Superior temporal gyrus (tissue), 1 donor: ENCODE results near the gene CDH13.

ENCODE experiments used
- DNase-seq: peaks from one replicate; pipeline ENCODE4 v3.0.0-alpha.2; 2016; ENCODE audit errors: extremely low spot score

The CDH13 gene

DNA sequence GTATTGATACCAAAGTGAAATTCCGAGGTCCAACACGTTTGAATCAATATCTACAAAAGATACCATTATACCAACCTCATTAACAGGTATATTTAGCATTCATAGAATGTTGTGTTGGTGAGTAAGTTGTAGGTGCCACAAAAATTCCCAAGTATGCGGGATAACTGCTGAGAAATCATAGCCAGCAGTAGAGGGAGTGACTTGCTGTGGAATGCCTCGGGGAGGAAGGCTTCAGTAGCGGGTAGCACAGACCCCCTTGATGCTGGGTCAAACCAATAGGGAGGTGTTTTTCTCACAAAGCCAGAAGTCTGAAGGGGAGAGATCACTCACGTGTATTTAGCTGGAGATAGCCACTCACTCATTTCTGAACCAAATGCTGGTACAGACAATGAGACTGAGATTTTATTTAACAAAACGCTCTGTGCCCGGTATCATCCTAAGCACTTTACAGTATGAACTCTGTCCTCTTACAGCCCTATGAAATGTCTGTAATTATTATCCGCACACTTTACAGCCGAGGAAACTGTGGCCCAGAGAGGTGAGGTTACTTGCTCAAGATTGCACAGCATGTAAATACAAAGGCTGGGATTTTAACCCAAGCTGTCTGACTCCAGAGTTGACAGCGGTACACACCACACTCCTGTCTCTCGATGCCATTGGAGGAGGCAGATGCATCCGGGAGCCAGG, 1204.1 kb downstream of the CDH13 start:
- no peak for DNase-seq

GRCh38 chr16:83831456-83831987, 1204.8 kb downstream of the CDH13 start:
- no peak for DNase-seq

- DNase-seq = no peak
Observed at GRCh38 chr16:83833921-83834320, 1207.2 kb downstream of the CDH13 start.

DNA sequence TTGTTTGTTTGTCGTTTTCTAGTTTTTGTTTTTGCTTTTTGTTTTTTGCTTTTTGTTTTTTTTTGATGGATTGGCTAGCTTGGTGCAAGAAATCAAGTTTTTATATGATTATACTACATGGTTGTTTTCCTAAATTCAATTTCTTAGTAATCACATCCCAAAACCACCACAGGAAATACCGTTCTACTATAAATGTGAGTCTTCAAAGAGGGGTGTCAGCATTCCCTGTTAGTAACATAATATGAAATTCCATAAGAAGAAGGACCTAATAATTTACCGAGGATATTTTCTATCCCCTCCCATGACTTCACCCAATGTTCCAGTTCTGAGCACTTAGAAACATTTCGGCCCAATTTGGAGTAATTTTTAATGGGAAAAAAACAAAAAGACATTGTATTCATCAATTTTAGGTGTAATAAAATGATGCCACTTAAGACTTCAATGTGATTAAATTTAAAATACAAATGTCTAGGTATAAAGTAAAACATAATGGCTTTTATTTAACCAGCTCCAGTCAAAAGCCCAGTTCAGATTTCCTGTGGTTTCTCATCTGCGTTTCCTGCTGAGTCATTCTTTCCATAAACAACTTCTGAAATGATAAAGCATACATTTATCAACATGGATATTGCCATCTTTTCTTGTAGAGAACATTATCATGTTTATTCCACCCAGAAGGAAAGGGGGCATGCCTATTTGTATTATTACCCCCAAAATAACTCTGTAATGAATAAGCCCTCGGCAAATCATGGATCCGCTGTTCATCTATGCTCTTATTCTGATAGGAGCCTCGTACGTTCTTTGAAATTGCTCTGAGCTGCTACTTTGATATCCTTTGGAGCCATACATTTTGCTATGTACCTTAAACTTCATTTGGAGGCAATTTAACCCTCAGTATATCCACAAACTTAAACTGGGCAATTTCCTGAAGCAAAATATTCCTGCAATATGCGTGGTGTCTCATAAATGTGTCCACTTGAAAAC, 1209.1 kb downstream of the CDH13 start:
- no peak for DNase-seq

DNA sequence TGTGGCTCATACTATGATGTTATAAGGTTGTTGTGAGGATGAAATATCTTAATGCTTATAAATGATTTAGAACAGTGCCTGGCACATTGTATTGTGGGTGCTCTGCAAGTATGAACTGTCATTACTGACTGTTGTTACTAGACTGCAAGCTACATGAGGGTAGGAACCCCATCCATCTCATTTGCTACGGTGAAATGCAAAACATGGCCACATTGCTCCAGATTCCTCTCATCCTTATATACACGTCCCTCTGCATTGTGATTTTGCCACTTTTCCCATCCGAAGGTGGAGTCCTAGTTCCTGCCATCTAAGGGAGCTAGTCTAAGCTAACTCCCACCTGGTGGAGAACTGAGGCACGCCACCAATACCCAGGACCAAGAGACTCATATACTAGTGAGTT, 1210.8 kb downstream of the CDH13 start:
- no peak for DNase-seq

- DNase-seq = no peak
Observed at GRCh38 chr16:83838151-83838550, 1211.4 kb downstream of the CDH13 start.

GRCh38 chr16:83839561-83839960, 1212.8 kb downstream of the CDH13 start:
- DNase-seq = no peak

DNA sequence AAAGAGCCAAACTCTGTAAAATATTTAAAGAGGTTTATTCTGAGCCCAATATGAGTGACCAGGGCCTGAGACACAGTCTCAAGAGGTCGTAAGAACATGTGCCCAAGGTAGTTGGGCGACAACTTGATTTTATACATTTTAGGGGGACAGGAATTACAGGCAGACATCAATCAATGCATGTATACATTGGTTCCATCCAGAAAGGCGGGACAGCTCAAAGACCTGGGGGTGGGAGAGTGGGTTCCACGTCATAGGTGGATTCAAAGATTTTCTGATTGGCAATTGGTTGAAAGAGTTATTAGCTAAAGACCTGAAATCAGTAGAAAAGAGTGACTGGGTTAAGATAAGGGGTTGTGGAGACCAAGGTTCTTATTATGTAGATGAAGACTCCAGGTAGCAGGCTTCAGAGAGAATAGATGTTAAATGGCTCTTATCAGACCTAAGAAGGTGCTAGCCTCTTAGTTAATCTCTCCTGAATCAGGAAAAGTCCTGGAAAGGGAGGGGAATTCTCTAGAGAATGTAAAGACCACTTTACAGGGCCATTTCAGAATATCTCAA, 1213.4 kb downstream of the CDH13 start:
- no peak for DNase-seq

- DNase-seq = no peak
Observed at GRCh38 chr16:83842291-83842690, 1215.5 kb downstream of the CDH13 start.

DNA sequence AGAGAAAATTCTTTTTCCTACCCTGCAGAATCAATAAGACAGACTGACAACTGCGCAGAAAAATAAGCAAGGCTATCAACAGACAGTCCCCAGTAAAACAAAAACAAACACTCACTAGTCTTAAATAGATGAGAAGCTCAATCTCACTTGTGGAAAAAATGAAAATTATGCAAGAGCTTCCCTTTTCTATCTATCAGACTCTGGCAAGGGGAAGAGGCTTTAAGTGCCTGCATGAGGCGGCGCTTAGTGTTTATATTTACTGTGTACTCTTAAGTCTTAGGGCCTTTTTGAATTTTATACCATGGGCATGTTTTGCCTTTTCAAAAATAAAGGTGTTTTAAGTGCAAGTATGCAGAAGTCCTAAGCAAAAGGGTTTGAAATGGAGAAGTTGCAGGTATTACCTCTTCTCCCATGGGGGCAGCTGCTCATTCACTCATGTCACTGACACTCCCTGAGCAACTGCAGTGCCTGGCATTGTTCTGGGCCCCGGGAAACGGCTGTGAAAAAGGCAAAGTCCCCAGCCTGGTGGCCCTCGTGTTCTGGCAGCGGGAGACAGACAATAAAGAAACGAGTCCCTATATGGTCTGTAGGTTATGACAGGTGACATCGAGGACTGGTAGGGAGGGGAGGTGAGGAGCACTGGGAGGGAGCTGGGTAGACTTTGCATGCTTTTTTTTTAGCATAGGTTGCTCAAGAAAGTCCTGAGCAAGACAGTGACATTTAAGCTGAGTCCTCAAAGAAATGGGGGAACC, 1216.2 kb downstream of the CDH13 start:
- no peak for DNase-seq

DNA sequence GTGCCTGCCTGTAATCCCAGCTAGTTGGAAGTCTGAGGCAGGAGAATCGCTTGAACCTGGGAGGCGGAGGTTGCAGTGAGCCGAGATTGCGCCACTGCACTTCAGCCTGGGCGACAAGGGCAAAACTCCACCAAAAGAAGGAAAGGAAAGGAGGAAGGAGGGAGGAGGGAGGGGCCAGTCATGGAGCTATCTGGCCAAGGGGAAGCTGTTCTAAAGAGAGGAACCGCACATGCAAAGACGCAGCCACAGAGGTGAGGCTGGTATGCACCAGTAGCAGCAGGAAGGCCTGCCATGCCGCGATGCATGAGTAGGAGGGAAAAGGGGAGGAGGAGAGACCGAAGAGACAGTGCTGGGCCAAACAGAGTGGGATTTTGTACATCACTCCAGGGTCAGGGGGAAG, 1216.9 kb downstream of the CDH13 start:
- no peak for DNase-seq

- no peak for DNase-seq
Observed at GRCh38 chr16:83845263-83845662, 1218.5 kb downstream of the CDH13 start.

DNA sequence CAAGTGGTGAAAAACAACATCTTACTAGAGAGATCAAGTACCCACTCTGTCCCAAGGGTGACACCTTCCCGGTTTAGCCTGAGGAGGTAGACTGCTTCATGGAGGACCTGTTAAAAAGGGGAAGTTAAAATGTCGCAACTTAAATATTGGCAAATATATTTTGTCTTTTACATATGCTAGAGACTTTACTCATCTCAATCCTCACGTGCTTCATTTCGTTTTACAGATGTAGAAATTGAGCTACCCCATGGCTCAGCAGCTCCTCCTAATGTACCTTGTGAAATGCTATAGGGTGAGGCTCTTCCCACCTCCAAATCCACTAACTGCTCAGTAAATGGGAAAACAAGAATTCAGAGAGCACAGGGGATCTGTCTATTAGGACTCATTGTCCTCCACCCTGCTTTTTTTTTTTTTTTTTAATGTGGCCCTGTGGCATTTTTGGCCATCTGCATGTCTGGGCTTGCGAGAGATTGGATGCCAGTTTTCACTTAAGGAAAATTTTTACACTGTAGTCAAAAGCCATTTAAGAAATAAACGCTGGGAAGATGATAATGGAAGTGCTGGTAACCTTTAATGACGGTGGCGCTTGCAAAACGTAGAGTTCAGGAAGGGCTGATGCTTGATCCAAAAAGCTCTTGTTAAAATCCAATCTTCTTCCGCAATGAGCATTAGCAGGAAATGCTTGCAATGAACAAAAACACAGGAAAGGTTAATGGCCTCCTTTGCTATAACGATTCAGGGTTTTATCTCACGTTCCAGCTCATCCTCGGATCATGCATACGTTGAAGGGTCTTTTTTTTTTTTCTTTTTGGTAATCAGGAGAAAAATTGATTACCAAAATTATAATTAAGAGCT, 1220.8 kb downstream of the CDH13 start:
- no peak for DNase-seq

DNA sequence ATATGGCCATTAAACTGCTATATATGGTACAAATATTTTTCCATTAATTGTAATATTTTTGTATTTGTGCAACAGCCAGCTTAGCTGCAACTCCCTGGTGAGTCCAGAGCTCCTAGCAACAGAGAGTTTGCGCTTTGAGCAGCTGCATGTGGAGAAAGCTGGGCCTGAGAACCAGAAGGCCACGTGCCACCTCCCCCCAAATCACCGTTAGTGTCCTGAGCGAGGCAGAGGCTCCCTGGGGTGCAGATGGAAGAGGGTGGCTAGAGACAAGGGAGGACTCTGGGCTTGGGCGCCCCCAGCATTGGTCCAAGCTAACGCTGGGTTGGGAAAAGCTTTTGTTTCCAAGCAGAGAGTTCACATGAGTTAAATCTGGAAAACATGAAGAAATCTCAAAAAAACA, 1222.7 kb downstream of the CDH13 start:
- no peak for DNase-seq
